ENCODE results near the gene AK9.
"Not testable (repeated sequence)": the region's sequence is repeated elsewhere in the genome, so short reads cannot be mapped to it uniquely, and the experiment has no call there.

The AK9 gene

GRCh38 chr6:109612268-109612667 lies 78.7 kb downstream of the AK9 start:
- no peak for DNase-seq

DNA sequence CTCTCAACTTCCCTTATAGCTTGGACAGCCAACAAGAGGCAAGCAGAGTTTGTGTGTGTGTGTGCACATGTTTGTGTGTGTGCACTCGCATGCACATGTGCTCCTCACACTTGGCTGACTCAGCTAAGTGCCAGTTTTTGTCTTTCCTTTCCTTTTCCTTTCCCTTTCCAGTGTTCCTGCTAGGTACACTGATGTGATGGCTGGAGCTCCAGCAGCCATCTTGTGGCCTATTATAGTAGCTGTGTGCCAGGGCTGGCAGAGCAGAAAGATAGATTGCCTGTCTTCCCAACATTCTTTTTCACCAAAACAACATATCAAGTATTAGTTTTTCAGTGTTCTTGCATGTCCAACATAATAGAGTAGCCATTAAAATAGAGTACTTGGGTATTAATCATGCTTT lies 79.5 kb downstream of the AK9 start:
- no peak for DNase-seq

GRCh38 chr6:109610590-109610989 lies 80.4 kb downstream of the AK9 start:
- no peak for DNase-seq

GRCh38 chr6:109609737-109610136 lies 81.3 kb downstream of the AK9 start:
- no peak for DNase-seq

- DNase-seq: no peak
Observed at GRCh38 chr6:109606359-109606758, 84.6 kb downstream of the AK9 start.

DNA sequence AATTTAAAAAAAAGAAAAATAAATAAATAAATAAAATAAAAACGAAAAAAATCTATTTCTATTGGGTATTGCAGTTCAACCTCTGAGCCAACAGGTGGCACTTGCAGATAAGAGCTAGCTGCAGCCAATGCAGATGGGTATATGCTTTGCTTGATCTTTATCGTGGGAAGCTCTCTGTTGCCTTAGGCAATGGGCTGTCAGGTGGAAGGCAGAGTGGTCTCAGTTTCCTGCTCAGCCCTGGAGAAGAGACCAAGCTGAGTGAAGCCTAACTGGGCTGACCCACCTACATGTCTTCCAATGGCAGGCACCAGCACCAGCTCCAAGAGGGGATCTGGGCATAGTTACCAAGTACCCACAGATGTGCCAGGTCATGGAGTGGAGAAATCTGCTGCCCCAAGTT lies 95.0 kb downstream of the AK9 start:
- peak; percentile 4 for DNase-seq

GRCh38 chr6:109580519-109580918 lies 110.5 kb downstream of the AK9 start:
- DNase-seq: no peak

- no peak for DNase-seq
Observed at GRCh38 chr6:109579361-109579760, 111.6 kb downstream of the AK9 start.

DNA sequence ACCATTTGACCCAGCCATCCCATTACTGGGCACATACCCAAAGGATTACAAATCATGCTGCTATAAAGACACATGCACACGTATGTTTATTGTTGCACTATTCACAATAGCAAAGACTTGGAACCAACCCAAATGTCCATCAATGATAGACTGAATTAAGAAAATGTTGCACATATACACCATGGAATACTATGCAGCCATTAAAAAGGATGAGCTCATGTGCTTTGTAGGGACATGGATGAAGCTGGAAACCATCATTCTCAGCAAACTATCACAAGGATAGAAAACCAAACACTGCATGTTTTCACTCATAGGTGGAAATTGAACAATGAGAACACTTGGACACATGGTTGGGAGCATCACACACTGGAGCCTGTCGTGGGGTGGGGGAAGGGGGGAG lies 121.1 kb downstream of the AK9 start:
- DNase-seq: not testable (repeated sequence)

- DNase-seq: no peak
Observed at GRCh38 chr6:109561844-109562243, 129.2 kb downstream of the AK9 start.

GRCh38 chr6:109531446-109531845 lies 159.6 kb downstream of the AK9 start:
- no peak for DNase-seq

DNA sequence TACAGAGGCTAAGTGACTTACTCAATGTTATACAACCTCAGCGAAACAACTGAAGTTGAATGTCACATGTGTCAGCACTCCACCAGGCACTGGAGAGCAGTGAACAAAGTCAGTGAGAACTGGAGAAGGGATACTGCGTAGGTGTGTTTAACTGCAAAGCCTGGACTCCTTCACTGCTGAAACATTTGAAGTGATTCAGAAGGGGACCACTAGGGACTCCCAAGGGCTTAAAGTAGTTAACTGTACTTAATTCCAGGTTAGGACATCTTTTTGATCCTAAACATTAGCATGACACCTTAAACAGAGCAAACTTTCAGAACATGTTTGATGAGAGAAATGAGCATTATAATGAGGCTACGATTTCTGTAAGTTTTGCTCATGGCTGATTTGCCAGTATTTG lies 163.0 kb downstream of the AK9 start:
- DNase-seq: no peak

DNA sequence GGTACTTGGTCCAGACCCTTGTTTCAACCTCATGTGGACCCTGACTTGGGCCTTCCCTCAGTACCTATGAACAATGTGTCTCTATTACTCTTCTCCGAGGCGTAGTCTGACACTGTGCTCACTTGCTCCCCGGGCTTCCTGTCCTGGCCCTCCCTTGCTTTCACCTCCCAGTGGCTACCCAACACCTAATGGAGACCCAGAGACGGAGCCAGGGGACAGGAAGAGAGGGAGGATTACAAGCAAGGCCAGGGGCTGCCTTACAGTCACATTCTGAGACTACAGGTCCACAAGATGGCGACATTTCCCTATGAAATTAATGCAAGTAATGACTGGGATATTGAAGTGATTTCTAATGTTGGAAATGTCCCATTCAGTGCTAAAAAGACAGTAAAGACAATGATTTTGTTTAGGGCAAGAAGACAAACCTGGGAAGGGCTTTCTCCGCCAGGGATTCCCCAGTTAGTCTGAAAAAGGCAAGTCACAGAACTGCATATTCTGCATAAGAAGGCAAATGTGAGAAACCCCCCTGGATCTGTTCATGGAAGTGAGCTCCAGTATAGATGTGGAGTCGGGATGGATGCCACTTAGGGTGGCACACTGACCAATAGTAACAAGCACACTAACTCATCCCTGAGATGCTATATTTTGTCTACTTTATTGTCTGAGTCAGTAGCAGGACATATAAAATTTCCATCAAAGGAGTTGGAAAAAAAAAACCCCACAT lies 163.9 kb downstream of the AK9 start:
- peak; percentile 19 for DNase-seq

- DNase-seq: no peak
Observed at GRCh38 chr6:109524129-109524528, 166.9 kb downstream of the AK9 start.

- DNase-seq: no peak
Observed at GRCh38 chr6:109523478-109523877, 167.5 kb downstream of the AK9 start.

GRCh38 chr6:109521080-109521479 lies 169.9 kb downstream of the AK9 start:
- DNase-seq: no peak

DNA sequence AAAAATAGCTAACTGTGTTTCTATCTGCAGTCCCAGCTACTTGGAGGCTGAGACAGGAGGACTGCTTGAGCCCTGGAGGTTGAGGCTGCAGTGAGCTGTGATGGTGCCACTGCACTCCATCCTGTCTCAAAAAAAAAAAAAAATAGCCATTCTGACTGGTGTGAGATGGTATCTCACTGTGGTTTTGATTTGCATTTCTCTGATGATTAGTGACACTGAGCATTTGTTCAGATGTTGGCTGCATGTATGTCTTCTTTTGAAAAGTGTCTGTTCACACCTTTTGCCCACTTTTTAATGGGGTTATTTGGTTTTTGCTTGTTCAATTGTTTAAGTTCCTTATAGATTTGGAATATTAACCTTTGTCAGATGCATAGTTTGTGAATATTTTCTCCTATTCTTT lies 171.4 kb downstream of the AK9 start:
- not testable (repeated sequence) for DNase-seq

DNA sequence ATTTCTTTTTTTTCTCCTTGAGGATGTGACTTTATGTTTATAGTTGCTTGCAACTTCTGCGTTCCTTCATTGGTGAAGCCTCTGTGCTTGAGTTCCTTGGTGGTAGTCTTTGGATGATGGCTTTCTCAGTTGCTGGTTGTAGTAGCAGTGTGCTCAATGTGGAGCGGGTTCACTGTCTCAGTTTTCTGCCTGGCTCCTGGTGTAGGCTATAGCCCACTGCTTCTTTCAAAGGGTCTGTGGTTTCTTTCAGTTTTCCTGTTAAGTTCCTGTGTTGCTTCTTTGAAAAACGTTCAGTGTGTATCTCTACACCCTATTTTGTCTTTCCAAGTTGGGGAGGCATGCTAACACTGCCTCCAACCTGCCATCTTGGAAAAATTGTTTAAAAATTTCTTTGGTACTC lies 174.1 kb downstream of the AK9 start:
- no peak for DNase-seq

GRCh38 chr6:109515781-109516409 lies 175.1 kb downstream of the AK9 start:
- no peak for DNase-seq

DNA sequence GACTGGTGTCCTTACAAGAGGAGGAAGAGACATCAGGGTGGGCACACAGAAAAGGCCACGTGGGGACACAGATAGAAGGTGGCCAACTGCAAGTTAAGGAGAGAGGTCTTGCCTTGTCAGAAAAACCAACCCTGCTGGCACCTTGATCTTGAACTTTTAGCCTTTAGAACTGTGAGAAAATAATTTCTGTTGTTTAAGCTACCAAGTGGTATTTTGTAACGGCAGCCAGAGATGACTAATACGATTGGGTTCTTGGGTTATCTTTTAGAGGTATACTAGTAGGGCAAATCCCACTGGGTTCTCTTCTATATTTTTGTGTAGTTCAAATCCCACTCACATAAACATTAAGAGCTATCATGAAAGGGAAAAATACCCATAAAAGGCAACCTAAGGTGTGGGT lies 176.1 kb downstream of the AK9 start:
- DNase-seq: no peak

GRCh38 chr6:109513571-109514071 lies 177.4 kb downstream of the AK9 start:
- no peak for DNase-seq

- no peak for DNase-seq
Observed at GRCh38 chr6:109512271-109512817, 178.7 kb downstream of the AK9 start.

- no peak for DNase-seq
Observed at GRCh38 chr6:109511832-109512231, 179.2 kb downstream of the AK9 start.

DNA sequence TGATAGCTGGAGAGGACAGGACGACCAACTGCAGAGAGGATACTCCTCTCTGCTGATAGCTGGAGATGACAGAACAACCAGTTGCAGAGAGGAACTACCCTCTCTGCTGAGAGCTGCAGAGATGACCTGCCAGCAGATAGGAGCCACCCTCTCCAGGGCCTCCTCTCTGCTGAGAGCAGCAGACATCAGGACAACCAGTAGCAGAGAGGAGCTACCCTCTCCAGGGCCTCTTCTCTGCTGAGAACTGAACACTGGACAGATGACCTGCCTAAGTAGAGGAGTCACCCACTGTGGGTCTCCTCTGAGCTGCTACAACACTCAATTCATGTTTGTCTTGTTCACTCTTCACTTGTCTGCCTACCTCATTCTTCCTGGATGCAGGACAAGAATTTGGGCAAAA lies 180.6 kb downstream of the AK9 start:
- DNase-seq: no peak
